ENCODE data around the gene ADAM12.
"Not testable (repeated sequence)": the region's sequence is repeated elsewhere in the genome, so short reads cannot be mapped to it uniquely, and the experiment has no call there.

The ADAM12 gene

DNA sequence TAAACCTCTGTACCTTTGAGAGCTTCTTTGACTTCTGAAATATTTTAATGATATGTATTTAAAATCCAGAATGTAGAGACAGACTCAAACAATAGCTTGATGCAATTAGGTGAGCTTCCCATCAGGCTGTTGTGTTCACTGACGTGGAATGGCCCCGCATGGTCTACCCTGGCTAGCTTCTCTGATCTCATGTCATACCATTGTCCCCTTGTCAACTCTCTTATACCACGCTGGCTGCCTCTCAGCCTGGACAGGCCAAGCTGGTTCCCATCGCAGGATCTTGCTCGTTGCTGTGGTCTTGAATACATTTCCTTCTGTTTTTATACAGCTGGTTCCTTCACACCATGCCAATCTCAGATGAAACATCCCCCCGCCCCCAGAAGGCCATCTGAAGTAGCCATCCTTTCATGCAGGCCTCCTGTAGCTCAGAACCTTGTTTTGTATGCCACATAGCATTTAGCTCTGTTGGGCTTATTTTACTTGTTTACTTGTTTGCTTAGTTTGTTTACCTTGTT lies 407.7 kb downstream of the ADAM12 start:
- H3K27ac Mint-ChIP-seq (ENCODE audit: low read depth) = no peak overlapping the region
- H3K36me3 Mint-ChIP-seq (ENCODE audit: insufficient read depth) = peaks cover 2% of the 10 kb centered on the region
- H3K9me3 Mint-ChIP-seq = no peaks in the 10 kb centered on the region

DNA sequence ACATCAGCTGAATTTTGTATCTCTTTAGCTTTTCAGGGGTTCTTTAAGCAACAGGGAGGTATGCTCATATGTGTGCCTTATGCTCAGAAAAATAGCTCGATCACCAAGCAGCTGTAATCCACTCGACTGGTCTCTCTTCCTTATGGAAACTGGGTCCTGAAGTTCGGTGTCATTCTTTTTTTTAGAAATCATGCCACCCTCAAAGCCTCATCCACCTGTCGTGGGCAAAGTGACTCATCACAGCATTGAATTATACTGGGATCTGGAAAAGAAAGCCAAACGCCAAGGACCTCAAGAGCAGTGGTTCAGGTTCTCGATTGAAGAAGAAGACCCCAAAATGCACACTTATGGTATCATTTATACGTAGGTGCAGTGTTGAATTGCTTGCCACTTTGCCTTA lies 408.3 kb downstream of the ADAM12 start:
- peaks cover 2% of the 10 kb centered on the region for H3K36me3 Mint-ChIP-seq (ENCODE audit: insufficient read depth)
- H3K27ac Mint-ChIP-seq (ENCODE audit: low read depth) = no peak overlapping the region
- ATAC-seq (replicated peaks; ENCODE audit: extremely low read depth, poor library complexity, severe bottlenecking) (no peak), DNase-seq (ENCODE audit: low spot score in 2 of 2) (no peak)
- no peaks in the 10 kb centered on the region for H3K9me3 Mint-ChIP-seq
- H3K4me3 Mint-ChIP-seq = no peak overlapping the region
- no peaks in the 10 kb centered on the region for H3K4me1 Mint-ChIP-seq
- peaks cover 25% of the 10 kb centered on the region for H3K27me3 Mint-ChIP-seq

More for the DNA sequence above, 407.7 kb downstream of the ADAM12 start:
- peaks cover 25% of the 10 kb centered on the region for H3K27me3 Mint-ChIP-seq
- no peak overlapping the region for H3K4me3 Mint-ChIP-seq
- H3K4me1 Mint-ChIP-seq = no peaks in the 10 kb centered on the region
- ATAC-seq (replicated peaks; ENCODE audit: extremely low read depth, poor library complexity, severe bottlenecking) = no peak
- no peak for DNase-seq (ENCODE audit: low spot score in 2 of 2)

DNA sequence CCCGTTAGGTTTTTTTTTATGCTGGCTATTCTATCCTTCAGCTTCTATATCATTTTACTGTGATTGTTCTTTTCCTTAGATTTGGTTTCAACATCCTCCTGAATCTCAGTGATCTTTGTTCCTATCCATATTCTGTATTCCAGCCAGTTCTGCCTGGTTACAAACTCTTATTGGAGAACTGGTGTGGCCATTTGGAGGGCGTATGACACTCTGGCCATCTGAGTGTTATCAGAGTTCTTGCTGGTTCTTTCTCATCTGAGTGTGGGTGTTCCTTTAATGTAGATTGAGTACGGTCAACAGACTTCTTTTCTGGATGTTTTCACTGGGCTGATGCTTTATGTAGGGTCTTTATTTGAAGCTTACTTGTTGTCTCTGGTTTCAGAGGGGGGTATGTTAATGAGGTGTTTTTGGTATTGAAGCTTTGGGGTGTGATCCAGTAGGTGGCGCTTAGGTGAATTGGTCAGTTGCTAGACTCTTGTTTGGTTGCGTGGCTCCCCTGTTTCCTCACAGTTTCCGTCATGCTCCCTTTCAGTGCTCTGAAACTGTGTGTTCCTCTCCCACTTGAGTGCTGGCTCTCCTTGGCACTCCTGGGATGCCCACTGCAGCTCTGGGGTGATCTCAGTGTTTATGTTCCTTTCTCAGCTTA lies 411.2 kb downstream of the ADAM12 start:
- Mint-ChIP-seq H3K27ac (ENCODE audit: low read depth) (no peak overlapping the region), H3K4me3 (no peak overlapping the region), H3K9me3 (no peaks in the 10 kb centered on the region), H3K27me3 (peaks cover 16% of the 10 kb centered on the region), H3K36me3 (ENCODE audit: insufficient read depth) (no peaks in the 10 kb centered on the region), H3K4me1 (no peaks in the 10 kb centered on the region)
- ATAC-seq (replicated peaks; ENCODE audit: extremely low read depth, poor library complexity, severe bottlenecking) = no peak
- DNase-seq (ENCODE audit: low spot score in 2 of 2) = no peak

DNA sequence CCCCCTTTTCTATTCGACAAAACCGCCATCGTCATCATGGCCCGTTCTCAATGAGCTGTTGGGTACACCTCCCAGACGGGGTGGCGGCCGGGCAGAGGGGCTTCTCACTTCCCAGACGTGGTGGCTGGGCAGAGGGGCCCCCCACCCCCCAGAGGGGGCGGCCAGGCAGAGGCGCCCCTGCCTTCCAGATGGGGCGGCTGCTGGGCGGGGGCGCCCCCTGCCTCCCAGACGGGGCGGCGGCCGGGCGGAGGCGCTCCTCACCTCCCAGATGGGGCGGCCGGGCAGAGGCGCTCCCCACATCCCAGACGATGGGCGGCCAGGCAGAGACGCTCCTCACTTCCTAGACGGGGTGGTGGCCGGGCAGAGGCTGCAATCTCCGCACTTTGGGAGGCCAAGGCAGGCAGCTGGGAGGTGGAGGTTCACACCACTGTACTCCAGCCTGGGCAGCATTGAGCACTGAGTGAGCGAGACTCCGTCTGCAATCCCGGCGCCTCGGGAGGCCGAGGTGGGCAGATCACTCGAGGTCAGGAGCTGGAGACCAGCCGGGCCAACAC lies 418.1 kb downstream of the ADAM12 start:
- DNase-seq (ENCODE audit: low spot score in 2 of 2); ATAC-seq (replicated peaks; ENCODE audit: extremely low read depth, poor library complexity, severe bottlenecking); H3K4me1 Mint-ChIP-seq; H3K27ac Mint-ChIP-seq (ENCODE audit: low read depth); H3K4me3 Mint-ChIP-seq; H3K9me3 Mint-ChIP-seq; H3K27me3 Mint-ChIP-seq; H3K36me3 Mint-ChIP-seq (ENCODE audit: insufficient read depth): not testable (repeated sequence)

DNA sequence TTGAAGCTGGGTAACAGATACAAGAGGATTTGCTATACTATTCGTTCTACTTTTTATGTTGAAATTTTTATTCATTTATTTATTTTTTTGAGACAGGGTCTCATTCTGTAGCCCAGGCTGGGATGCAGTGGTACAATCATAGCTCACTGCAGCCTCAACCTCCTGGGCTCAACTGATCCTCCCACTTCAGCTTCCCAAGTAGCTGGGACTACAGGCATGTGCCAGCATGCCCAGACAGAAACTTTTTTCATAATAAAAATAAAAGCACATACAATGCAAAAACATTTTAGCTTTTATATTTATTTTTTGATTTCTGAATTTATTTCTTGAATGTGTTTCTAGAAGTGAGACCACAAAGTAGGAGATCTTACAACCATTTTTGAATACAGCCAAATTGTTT lies 420.7 kb downstream of the ADAM12 start:
- DNase-seq (ENCODE audit: low spot score in 2 of 2) = no peak
- no peaks in the 10 kb centered on the region for H3K4me1 Mint-ChIP-seq
- H3K27ac Mint-ChIP-seq (ENCODE audit: low read depth) = no peak overlapping the region
- no peak for ATAC-seq (replicated peaks; ENCODE audit: extremely low read depth, poor library complexity, severe bottlenecking)
- no peaks in the 10 kb centered on the region for H3K27me3 Mint-ChIP-seq
- no peaks in the 10 kb centered on the region for H3K9me3 Mint-ChIP-seq
- no peak overlapping the region for H3K4me3 Mint-ChIP-seq
- no peaks in the 10 kb centered on the region for H3K36me3 Mint-ChIP-seq (ENCODE audit: insufficient read depth)

DNA sequence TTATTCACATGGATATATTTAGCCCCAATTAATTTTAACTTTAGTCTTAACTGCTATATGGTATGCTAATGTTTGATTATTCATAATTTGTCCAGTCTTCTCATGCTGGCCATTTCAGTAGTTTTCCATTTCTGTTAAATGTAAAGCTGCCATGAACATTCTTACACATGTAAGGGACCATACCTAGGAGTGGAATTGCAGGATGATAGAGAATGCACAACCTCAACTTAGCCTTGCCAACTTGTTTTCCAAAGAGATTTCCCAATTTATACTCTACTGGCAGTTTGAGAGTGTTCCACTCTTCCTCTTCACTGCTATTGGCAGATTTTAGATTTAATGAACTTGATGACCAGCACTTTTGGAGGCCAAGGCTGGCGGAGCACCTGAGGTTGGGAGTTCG lies 423.7 kb downstream of the ADAM12 start:
- Mint-ChIP-seq H3K4me1 (no peaks in the 10 kb centered on the region), H3K4me3 (no peak overlapping the region), H3K27me3 (no peaks in the 10 kb centered on the region), H3K9me3 (no peaks in the 10 kb centered on the region), H3K27ac (ENCODE audit: low read depth) (no peak overlapping the region), H3K36me3 (ENCODE audit: insufficient read depth) (no peaks in the 10 kb centered on the region)
- ATAC-seq (replicated peaks; ENCODE audit: extremely low read depth, poor library complexity, severe bottlenecking) (no peak), DNase-seq (ENCODE audit: low spot score in 2 of 2) (no peak)

Measured in central memory CD8-positive, alpha-beta T cell (primary cell).